ENCODE measurements around the gene SAMM50.

GRCh38 chr22:44030702-44031082, 75.5 kb downstream of the SAMM50 start:
- TF ChIP-seq CTCF (IDR thresholded peaks at IDR 0.05; ENCODE audit: low read depth, low read length, poor library complexity, severe bottlenecking), result no peak
- no peak for TF ChIP-seq EZH2phosphoT487 (IDR thresholded peaks at IDR 0.05; ENCODE audit: borderline replicate concordance, low read length)
